ENCODE data around the gene STARD7. TPM values are rescaled to one million over a fixed set of nuclear protein-coding genes. Genes with fewer than 3 reads are reported as not detected.

STARD7 gene
- total and polyA plus RNA-seq, 9 of the 15 experiments (the other 6 are each of a cell fraction or from before 2014, with no cell fraction given): 90.9 to 196 (median 145) TPM

DNA sequence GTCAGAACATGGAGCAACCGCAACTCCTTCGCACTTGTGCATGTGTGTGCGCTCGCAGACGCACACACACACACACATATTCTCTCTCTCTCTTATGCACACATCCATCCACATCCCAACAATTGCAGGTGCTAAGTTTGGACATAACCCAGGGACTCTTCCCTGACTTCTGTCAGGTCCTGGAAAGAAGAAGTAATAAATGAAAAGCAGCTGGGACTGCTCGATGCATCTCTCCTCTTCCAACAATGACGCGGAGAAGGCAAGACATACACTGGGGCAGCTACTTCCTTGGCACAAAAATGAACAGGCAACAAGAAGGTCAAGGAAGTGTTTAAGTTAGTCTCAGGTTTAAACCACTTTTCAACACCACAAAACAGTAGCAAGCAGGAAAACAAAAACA lies 23.6 kb downstream of the STARD7 start (continued):
- no peak for TF ChIP-seq TEAD4 (IDR thresholded peaks at IDR 0.05; ENCODE audit: low read length)
- no peak for TF ChIP-seq TEAD4 (CRISPR knock-in tag; IDR thresholded peaks at IDR 0.05; ENCODE audit: borderline replicate concordance)
- no peak for TF ChIP-seq FOXJ2 (tag; IDR thresholded peaks at IDR 0.05)
- TF ChIP-seq NCOA1 (IDR thresholded peaks at IDR 0.05; ENCODE audit: low read depth): no peak
- no peak for TF ChIP-seq BCL6 (CRISPR knock-in tag; IDR thresholded peaks at IDR 0.05)
- no peak for TF ChIP-seq NCOA6 (IDR thresholded peaks at IDR 0.05)
- TF ChIP-seq SMARCB1 (IDR thresholded peaks at IDR 0.05; ENCODE audit: insufficient read length, low read depth): no peak
- TF ChIP-seq, protein P1, sequence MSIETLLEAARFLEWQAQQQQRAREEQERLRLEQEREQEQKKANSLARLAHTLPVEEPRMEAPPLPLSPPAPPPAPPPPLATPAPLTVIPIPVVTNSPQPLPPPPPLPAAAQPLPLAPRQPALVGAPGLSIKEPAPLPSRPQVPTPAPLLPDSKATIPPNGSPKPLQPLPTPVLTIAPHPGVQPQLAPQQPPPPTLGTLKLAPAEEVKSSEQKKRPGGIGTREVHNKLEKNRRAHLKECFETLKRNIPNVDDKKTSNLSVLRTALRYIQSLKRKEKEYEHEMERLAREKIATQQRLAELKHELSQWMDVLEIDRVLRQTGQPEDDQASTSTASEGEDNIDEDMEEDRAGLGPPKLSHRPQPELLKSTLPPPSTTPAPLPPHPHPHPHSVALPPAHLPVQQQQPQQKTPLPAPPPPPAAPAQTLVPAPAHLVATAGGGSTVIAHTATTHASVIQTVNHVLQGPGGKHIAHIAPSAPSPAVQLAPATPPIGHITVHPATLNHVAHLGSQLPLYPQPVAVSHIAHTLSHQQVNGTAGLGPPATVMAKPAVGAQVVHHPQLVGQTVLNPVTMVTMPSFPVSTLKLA (conservative IDR thresholded peaks at IDR 0.05): no peak
- TF ChIP-seq IRF2 (CRISPR knock-in tag; IDR thresholded peaks at IDR 0.05): no peak

DNA sequence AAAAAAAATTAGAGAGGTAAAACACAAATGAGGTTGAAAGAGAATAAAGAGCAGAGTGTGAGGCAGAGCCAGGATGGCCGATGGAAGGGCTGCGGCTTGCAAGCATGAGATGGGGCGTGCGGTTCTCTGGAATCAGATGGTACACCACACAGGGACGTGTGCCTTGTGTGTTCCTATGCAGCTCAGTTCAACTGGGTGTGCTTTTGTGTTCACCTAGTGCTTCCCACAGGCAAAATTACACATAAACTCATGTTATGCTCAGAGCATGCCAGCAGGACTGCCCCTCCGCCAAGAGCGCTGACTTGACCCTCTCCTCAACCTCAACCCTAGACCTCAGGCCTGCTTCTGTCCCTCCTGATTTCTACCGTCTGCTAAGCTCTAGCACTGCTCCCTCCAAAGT lies 24.4 kb downstream of the STARD7 start:
- H3K27ac ChIP-seq (ENCODE audit: extremely low read depth, low read depth, low read length): no peak overlapping the region
- no peaks in the 10 kb centered on the region for H3K9me3 ChIP-seq (replicated peaks; ENCODE audit: control insufficient read depth, insufficient read depth, low read depth, low read length)
- peaks cover 0 to 17% of the 10 kb centered on the region in 2 experiments; a peak in 2 of 5 replicates for H3K4me1 ChIP-seq (replicated peaks in 1 of 2; ENCODE audit: control insufficient read depth in 2 of 2, insufficient read depth in 2 of 2, low read length in 2 of 2)
- no peaks in the 10 kb centered on the region for H3K79me2 ChIP-seq (ENCODE audit: control insufficient read depth, insufficient read depth, low read length)
- H4K20me1 ChIP-seq (replicated peaks; ENCODE audit: control insufficient read depth, insufficient read depth, low read length): no peaks in the 10 kb centered on the region; the same call in 1 of the 2 replicates
- H3K9me1 ChIP-seq (ENCODE audit: control insufficient read depth, insufficient read depth, low read length): no peaks in the 10 kb centered on the region
- ATAC-seq (peak; percentile 16; the same call in 2 of the 3 replicates), FAIRE-seq (no peak), DNase-seq (ENCODE audit: extremely low read depth in 1 of 4, low spot score in 3 of 4) (no peak)
- peaks cover 44% of the 10 kb centered on the region for H3K36me3 ChIP-seq (ENCODE audit: control insufficient read depth, insufficient read depth, low read length)
- H3K4me2 ChIP-seq (ENCODE audit: insufficient read depth, low read length): no peak overlapping the region
- in situ Hi-C loops (cut with MboI): no loop called here
- no peaks in the 10 kb centered on the region for H3K27me3 ChIP-seq (ENCODE audit: control insufficient read depth in 2 of 2, insufficient read depth in 2 of 2, low read length in 2 of 2)
- ChIA-PET CTCF (ENCODE audit: low intra/inter-chr PET ratio) (no interaction called here), POLR2A (interaction anchor here (0.6 to 1.0 kb wide), 3 partner anchors 9 to 41 kb away, joined by 3 read pairs; no protein-coding TSS in a partner anchor)
- H3K9ac ChIP-seq (ENCODE audit: insufficient read depth in 1 of 2, low read depth in 2 of 2, low read length in 2 of 2): no peak overlapping the region
- BruUV-seq (replicated peaks): no TSS peak
- H2AFZ ChIP-seq (ENCODE audit: low read depth, low read length): no peak overlapping the region
- H3K4me3 ChIP-seq: no peak overlapping the region
- 89% methylated on average over 8 of the region's 8 CpGs for WGBS (ENCODE audit: insufficient coverage, low coverage, missing lambda C conversion rate)
- intact Hi-C loops (cut with micrococcal nuclease): no loop called here
- TF ChIP-seq ETV1 (tag; conservative IDR thresholded peaks at IDR 0.05; ENCODE audit: low read depth) (no peak), TEAD1 (CRISPR knock-in tag; IDR thresholded peaks at IDR 0.05) (no peak), ZNF707 (CRISPR knock-in tag; conservative IDR thresholded peaks at IDR 0.05) (no peak), CAMTA2 (CRISPR knock-in tag; conservative IDR thresholded peaks at IDR 0.05) (0 out of 2 replicates have a peak, but pooled peaks have one; percentile 18), POLR2A (conservative IDR thresholded peaks at IDR 0.05) (peak; percentile 59; the same call in 1 of the 2 replicates), TAF15 (IDR thresholded peaks at IDR 0.05; ENCODE audit: low read depth, low read length) (no peak), POLR2AphosphoS5 (IDR thresholded peaks at IDR 0.05; ENCODE audit: control insufficient read depth, insufficient read depth, low read depth, low read length) (0 out of 2 replicates have a peak, but pooled peaks have one; percentile 20), ZNF561 (CRISPR knock-in tag; conservative IDR thresholded peaks at IDR 0.05) (no peak)
- TF ChIP-seq, protein P2, sequence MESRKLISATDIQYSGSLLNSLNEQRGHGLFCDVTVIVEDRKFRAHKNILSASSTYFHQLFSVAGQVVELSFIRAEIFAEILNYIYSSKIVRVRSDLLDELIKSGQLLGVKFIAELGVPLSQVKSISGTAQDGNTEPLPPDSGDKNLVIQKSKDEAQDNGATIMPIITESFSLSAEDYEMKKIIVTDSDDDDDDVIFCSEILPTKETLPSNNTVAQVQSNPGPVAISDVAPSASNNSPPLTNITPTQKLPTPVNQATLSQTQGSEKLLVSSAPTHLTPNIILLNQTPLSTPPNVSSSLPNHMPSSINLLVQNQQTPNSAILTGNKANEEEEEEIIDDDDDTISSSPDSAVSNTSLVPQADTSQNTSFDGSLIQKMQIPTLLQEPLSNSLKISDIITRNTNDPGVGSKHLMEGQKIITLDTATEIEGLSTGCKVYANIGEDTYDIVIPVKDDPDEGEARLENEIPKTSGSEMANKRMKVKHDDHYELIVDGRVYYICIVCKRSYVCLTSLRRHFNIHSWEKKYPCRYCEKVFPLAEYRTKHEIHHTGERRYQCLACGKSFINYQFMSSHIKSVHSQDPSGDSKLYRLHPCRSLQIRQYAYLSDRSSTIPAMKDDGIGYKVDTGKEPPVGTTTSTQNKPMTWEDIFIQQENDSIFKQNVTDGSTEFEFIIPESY (CRISPR knock-in tag; IDR thresholded peaks at IDR 0.05): peak; percentile 39; the same call in 1 of the 2 replicates
- TF ChIP-seq, protein P3, sequence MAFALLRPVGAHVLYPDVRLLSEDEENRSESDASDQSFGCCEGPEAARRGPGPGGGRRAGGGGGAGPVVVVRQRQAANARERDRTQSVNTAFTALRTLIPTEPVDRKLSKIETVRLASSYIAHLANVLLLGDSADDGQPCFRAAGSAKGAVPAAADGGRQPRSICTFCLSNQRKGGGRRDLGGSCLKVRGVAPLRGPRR (CRISPR knock-in tag; IDR thresholded peaks at IDR 0.05): no peak

All from K562 (cell line).